SK-N-SH treated with all-trans-retinoic acid at 6 μM for 48 hours (cell line): ENCODE data around the gene SLC25A25.

Experiments
- ATAC-seq: fragments of 200-7000 bp; cut with Tn5 transposase; 3 replicates; pipeline ENCODE4 v1.9.1; 2020; ENCODE audit warnings: mild to moderate bottlenecking, moderate library complexity
- ARNTL ChIP-seq: fragments of 450-650 bp; formaldehyde crosslinking; IDR thresholded peaks from 2 replicates; pipeline ENCODE4 v1.5.0; 2020; ENCODE audit warnings: low read depth, mild to moderate bottlenecking, moderate library complexity, borderline replicate concordance
- BACH2 ChIP-seq: fragments of 250-450 bp; sonication (Bioruptor Pico); IDR thresholded peaks from 2 replicates; pipeline ENCODE4 v1.9.0; 2021; ENCODE audit warnings: mild to moderate bottlenecking, borderline replicate concordance
- CSDC2 ChIP-seq: fragments of 250-450 bp; sonication (Bioruptor Pico); IDR thresholded peaks from 2 replicates; pipeline ENCODE4 v1.5.0; 2020; ENCODE audit warnings: mild to moderate bottlenecking, moderate library complexity
- ESRRG ChIP-seq: fragments of 250-450 bp; sonication (Bioruptor Pico); IDR thresholded peaks from 2 replicates; pipeline ENCODE4 v1.6.1; 2021; ENCODE audit warnings: mild to moderate bottlenecking
- GLIS3 ChIP-seq: fragments of 250-450 bp; sonication (Bioruptor Pico); IDR thresholded peaks from 2 replicates; pipeline ENCODE4 v1.5.0; 2020; ENCODE audit warnings: mild to moderate bottlenecking, moderate library complexity
- ISL1 ChIP-seq: fragments of 250-450 bp; sonication (Bioruptor Pico); IDR thresholded peaks from 2 replicates; pipeline ENCODE4 v2.1.2; 2022; ENCODE audit warnings: mild to moderate bottlenecking, moderate library complexity
- OSR1 ChIP-seq: fragments of 250-450 bp; sonication (Bioruptor Pico); IDR thresholded peaks from 2 replicates; pipeline ENCODE4 v1.8.0; 2022; ENCODE audit warnings: moderate library complexity, mild to moderate bottlenecking, inconsistent platforms
- POU6F1 ChIP-seq: fragments of 250-450 bp; sonication (Bioruptor Pico); IDR thresholded peaks from 2 replicates; pipeline ENCODE4 v1.8.0; 2021; ENCODE audit warnings: low read depth, mild to moderate bottlenecking, moderate library complexity, borderline replicate concordance
- PPARA ChIP-seq: fragments of 250-450 bp; sonication (Bioruptor Pico); IDR thresholded peaks from 2 replicates; pipeline ENCODE4 v1.5.0; 2020; ENCODE audit warnings: mild to moderate bottlenecking, borderline replicate concordance
- RARB ChIP-seq: fragments of 250-450 bp; sonication (Bioruptor Pico); IDR thresholded peaks from 2 replicates; pipeline ENCODE4 v1.8.0; 2021; ENCODE audit warnings: mild to moderate bottlenecking, moderate library complexity
- SNAI2 ChIP-seq: fragments of 250-450 bp; sonication (Bioruptor Pico); IDR thresholded peaks from 2 replicates; pipeline ENCODE4 v1.5.0; 2020; ENCODE audit warnings: mild to moderate bottlenecking, moderate library complexity
- TCF4 ChIP-seq: fragments of 250-450 bp; sonication (Bioruptor Pico); IDR thresholded peaks from 2 replicates; pipeline ENCODE4 v1.8.0; 2021; ENCODE audit warnings: mild to moderate bottlenecking, moderate library complexity, borderline replicate concordance
- TOX ChIP-seq: fragments of 250-450 bp; sonication (Bioruptor Pico); IDR thresholded peaks from 2 replicates; pipeline ENCODE4 v1.8.0; 2021; ENCODE audit warnings: mild to moderate bottlenecking, moderate library complexity, borderline replicate concordance
- TSHZ2 ChIP-seq: fragments of 250-450 bp; sonication (Bioruptor Pico); IDR thresholded peaks from 2 replicates; pipeline ENCODE4 v1.5.0; 2020; ENCODE audit warnings: mild to moderate bottlenecking, moderate library complexity
- ZFP3 ChIP-seq: fragments of 250-450 bp; sonication (Bioruptor Pico); IDR thresholded peaks from 2 replicates; pipeline ENCODE4 v1.5.0; 2020; ENCODE audit warnings: mild to moderate bottlenecking, moderate library complexity
- ZNF565 ChIP-seq: fragments of 450-650 bp; formaldehyde crosslinking; conservative IDR thresholded peaks from 2 replicates; pipeline ENCODE4 v1.5.0; 2020; ENCODE audit warnings: low read depth, mild to moderate bottlenecking, moderate library complexity
- ZNF70 ChIP-seq: fragments of 450-650 bp; formaldehyde crosslinking; IDR thresholded peaks from 2 replicates; pipeline ENCODE4 v1.5.0; 2020; ENCODE audit warnings: mild to moderate bottlenecking, moderate library complexity
- ZNF8 ChIP-seq: fragments of 450-650 bp; formaldehyde crosslinking; IDR thresholded peaks from 2 replicates; pipeline ENCODE4 v1.5.0; 2020; ENCODE audit warnings: mild to moderate bottlenecking, moderate library complexity
- TF ChIP-seq, protein P1 (sequence below): fragments of 250-450 bp; sonication (Bioruptor Pico); IDR thresholded peaks from 2 replicates; pipeline ENCODE4 v1.5.1; 2021; ENCODE audit warnings: mild to moderate bottlenecking, moderate library complexity
- TF ChIP-seq, protein P2 (sequence below): fragments of 250-450 bp; sonication (Bioruptor Pico); IDR thresholded peaks from 2 replicates; pipeline ENCODE4 v1.8.0; 2020; ENCODE audit warnings: mild to moderate bottlenecking, moderate library complexity, borderline replicate concordance

Gene SLC25A25

DNA sequence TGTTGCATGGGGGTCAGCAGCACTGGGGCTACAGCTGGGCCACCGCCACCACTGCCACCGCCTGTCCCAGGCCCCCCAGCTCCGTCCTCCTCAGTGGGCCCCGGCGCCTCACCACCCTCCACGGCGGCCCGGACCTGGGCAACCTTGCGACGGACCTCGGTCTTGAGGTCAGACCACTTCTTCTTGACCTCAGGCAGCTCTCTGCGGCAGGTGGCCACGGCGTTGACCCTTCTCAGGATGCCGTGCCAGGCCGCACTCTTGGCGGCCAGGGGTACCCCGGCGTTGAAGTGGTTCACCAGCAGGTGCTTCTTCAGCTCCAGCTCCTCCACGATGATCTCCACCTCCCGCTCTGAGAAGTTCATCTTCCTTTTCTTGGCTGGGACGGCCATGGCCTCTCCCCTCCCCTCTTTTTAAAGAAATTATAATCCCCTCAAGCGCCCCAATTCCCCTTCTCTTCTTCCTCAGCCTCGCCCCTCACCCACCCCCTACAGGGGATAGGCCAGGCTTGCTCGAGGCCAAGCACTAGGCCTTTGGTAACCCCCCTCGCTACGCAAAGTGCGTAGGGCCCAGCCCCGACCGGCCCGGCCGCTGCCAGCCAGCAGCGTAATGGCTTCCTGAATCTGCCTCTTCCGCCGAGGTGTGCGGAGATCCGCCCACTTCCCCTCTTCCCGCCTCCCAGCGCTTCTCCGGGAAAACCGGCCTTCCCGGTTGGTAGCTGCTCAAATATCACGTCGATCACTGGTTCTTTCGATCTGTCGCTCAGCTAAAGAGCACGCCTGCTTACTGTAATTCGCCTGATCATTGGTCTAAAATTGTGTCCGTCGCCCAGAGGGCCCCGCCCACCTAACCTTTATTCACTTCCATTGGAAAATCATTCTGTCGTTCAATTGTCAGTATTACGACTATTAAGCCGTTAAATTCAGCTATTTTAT lies 1.1 kb upstream of the SLC25A25 start, which contains the start of gene NAIF1:
NAIF1 (minus strand) TSS at position 608 of the 932 bp plus-strand sequence; CDS start at position 389, 219 bp downstream.
- peak; percentile 90 for ATAC-seq
- no peak for TF ChIP-seq TOX (CRISPR knock-in tag)
- TF ChIP-seq ZNF70, result no peak
- TF ChIP-seq, protein P1, sequence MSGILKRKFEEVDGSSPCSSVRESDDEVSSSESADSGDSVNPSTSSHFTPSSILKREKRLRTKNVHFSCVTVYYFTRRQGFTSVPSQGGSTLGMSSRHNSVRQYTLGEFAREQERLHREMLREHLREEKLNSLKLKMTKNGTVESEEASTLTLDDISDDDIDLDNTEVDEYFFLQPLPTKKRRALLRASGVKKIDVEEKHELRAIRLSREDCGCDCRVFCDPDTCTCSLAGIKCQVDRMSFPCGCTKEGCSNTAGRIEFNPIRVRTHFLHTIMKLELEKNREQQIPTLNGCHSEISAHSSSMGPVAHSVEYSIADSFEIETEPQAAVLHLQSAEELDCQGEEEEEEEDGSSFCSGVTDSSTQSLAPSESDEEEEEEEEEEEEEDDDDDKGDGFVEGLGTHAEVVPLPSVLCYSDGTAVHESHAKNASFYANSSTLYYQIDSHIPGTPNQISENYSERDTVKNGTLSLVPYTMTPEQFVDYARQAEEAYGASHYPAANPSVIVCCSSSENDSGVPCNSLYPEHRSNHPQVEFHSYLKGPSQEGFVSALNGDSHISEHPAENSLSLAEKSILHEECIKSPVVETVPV, result no peak
- TF ChIP-seq ESRRG, result no peak
- TF ChIP-seq POU6F1 (CRISPR knock-in tag), result no peak
- TF ChIP-seq ZFP3 (CRISPR knock-in tag), result no peak
- TF ChIP-seq, protein P2, sequence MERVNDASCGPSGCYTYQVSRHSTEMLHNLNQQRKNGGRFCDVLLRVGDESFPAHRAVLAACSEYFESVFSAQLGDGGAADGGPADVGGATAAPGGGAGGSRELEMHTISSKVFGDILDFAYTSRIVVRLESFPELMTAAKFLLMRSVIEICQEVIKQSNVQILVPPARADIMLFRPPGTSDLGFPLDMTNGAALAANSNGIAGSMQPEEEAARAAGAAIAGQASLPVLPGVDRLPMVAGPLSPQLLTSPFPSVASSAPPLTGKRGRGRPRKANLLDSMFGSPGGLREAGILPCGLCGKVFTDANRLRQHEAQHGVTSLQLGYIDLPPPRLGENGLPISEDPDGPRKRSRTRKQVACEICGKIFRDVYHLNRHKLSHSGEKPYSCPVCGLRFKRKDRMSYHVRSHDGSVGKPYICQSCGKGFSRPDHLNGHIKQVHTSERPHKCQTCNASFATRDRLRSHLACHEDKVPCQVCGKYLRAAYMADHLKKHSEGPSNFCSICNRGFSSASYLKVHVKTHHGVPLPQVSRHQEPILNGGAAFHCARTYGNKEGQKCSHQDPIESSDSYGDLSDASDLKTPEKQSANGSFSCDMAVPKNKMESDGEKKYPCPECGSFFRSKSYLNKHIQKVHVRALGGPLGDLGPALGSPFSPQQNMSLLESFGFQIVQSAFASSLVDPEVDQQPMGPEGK (CRISPR knock-in tag), result no peak
- TF ChIP-seq RARB (CRISPR knock-in tag), result no peak
- no peak for TF ChIP-seq ARNTL (CRISPR knock-in tag)
- no peak for TF ChIP-seq PPARA
- TF ChIP-seq TCF4 (CRISPR knock-in tag), result no peak
- TF ChIP-seq ZNF8 (CRISPR knock-in tag), result no peak
- TF ChIP-seq TSHZ2 (CRISPR knock-in tag), result no peak
- no peak for TF ChIP-seq GLIS3 (CRISPR knock-in tag)
- no peak for TF ChIP-seq SNAI2 (CRISPR knock-in tag)
- no peak for TF ChIP-seq CSDC2 (CRISPR knock-in tag)
- no peak for TF ChIP-seq ISL1 (CRISPR knock-in tag)
- no peak for TF ChIP-seq OSR1 (CRISPR knock-in tag)
- TF ChIP-seq ZNF565 (CRISPR knock-in tag), result no peak
- TF ChIP-seq BACH2, result no peak
- TF ChIP-seq, all 23 proteins: peak for 0

GRCh38 chr9:128068386-128069205 lies 564 bp downstream of the SLC25A25 start:
- no peak for ATAC-seq

More at GRCh38 chr9:128068386-128069205, 564 bp downstream of the SLC25A25 start:
- TF ChIP-seq TCF4 (CRISPR knock-in tag) (no peak), ZFP3 (CRISPR knock-in tag) (no peak), CSDC2 (CRISPR knock-in tag) (no peak), PPARA (no peak), ZNF70 (no peak), ISL1 (CRISPR knock-in tag) (no peak), OSR1 (CRISPR knock-in tag) (no peak), POU6F1 (CRISPR knock-in tag) (no peak), ZNF565 (CRISPR knock-in tag) (no peak), ESRRG (no peak)
- TF ChIP-seq, protein P1, result no peak
- TF ChIP-seq, all 23 proteins: peak for 0
